Hematopoietic multipotent progenitor cell treated with erythropoietin and hydrocortisone succinate and interleukin-3 and kit ligand, for 6 days (in vitro differentiated cells): ENCODE measurements around the gene TMEM161A.
"Not testable (repeated sequence)": the region's sequence is repeated elsewhere in the genome, so short reads cannot be mapped to it uniquely, and the experiment has no call there.

Experiments
- DNase-seq: peaks from one replicate; pipeline ENCODE4 v3.0.0-alpha.2; 2015

Gene TMEM161A

GRCh38 chr19:19120308-19121231 lies 17.7 kb downstream of the TMEM161A start:
- DNase-seq = peak; percentile 73

DNA sequence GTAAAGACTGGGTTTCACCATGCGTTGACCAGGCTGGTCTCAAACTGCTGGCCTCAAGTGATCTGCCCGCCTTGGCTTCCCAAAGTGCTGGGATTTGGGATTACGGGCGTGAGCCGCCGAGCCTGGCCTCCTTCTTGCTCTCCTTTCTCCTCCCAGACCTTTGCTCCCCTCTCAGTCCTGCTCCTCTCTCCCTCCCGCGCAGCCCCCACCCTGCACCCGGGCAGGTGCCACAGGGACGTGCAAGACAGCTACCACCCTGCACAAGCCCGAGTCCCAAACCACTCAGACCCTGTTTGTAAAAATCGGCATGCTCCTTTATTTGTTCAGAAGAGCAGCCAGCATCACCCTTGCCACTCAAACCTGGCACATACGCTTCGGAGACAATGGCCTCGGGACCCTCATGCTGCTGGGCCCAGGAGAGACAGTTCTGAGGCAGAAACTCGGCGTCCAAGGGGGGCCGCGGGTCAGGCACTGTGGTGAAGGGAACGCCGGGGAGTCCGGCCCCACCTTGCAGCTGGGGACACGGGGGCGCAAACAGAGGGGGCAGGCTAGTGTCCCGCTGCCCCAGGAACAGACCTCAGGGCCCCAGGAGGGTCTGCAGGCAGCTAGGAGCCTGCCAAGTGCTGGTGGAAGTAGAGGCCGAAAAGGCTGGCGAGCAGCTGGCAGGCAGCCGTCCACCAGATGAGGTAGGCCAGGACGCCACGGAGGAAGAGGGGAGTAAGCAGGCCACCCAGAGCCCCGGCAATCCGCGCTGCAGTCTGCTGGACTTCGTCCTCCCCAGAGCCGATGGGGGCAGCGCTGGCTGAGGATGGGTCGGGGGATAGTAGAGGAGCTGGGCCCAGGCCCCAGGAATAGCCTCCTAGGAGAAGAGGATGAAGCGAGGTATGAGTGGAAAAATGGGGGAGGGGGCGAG lies 18.7 kb downstream of the TMEM161A start:
- no peak for DNase-seq

DNA sequence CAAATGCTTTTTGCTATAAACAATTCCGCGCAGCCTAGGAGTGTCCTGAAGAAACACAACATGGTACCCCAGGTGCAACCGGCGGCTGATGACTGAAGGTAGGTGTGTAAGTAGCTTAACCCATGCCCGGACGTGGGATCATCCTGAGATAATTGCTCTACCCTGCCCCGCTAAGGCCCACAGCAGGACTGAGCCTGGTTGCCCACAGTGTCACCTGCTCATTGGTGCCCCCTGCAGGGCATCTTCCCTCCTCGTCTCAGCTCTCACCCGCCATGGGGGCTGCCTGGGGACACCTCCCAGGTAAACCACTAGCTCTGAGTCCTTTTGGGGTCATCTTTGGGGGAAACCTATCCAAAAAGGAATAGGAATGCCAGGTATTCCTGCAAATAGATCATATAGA lies 22.3 kb downstream of the TMEM161A start:
- DNase-seq = peak; percentile 71

DNA sequence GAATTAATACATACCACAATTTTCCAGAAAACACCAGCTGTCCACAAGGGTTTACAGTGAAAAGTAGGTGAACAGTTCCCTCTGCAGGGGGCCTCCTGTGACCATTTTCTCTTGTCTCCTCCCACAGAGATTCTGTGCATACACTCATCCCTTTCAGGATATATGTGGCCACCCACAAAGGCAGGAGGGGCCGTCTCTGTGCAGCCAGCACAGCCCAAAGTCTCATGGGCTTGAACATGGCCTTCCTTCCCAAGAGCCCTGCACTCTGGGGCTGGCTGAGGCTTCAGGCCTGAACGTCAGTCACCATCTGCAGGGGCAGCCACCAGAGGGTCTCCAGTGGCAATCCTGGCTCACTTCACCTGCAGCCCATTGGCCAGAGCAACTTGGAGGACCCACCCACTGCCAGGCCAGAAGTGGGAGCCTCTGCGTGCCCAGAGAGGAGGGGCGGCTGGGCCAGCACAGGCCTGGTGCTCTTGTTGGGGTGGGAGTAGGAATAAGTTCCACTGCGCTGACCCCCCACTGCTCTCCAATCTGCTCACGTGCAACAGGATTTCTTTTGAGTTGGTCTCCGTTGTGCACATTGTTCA lies 25.1 kb downstream of the TMEM161A start:
- DNase-seq = peak; percentile 64

- no peak for DNase-seq
Measured at GRCh38 chr19:19111967-19112580, 26.2 kb downstream of the TMEM161A start.

GRCh38 chr19:19111136-19111835 lies 27.0 kb downstream of the TMEM161A start:
- DNase-seq = no peak

DNA sequence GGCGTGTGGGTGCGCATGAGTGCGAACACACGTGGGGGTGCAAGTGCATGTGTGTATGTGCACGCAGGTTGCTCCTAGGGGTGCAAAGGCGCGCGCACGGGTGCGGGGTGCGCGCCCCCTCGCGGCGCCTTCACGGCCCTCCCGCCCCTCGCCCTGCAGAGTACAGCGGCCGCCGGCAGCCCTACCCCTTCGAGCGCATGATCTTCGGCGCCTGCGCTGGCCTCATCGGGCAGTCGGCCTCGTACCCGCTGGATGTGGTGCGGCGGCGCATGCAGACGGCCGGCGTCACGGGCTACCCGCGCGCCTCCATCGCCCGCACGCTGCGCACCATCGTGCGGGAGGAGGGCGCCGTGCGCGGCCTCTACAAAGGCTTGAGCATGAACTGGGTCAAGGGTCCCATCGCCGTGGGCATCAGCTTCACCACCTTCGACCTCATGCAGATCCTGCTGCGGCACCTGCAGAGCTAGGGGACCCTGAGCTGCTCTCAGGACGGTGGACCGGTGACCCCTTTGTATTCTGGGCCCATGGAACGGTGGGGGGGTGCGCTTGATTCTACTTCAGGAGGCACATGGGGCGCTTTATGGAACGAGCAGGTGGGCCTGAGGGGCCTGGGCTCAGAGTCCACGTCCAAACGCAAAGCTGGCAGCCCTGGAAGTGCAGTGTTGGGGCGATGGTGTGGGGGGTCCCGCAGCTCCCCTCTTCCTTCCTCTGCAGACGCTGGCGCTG lies 27.7 kb downstream of the TMEM161A start:
- peak; percentile 68 for DNase-seq

- no peak for DNase-seq
Measured at GRCh38 chr19:19109601-19110000, 28.7 kb downstream of the TMEM161A start.

GRCh38 chr19:19107654-19108053 lies 30.6 kb downstream of the TMEM161A start:
- DNase-seq = no peak

DNA sequence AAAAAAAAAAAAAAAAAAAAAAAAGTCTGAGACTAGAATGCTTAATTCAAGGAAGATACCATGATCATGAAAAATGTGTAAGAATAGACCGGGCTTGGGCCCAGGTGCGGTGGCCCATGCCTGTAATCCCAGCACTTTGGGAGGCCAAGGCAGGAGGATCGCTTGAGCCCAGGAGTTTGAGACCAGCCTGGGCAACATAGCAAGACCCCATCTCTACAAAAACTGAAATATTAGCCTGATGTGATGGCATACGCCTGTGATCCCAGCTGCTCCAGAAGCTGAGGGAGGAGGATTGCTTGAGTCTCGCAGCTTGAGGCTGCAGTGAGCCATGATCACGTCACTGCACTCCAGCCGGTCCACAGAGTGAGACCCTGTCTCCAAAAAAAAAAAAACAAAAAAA lies 31.3 kb downstream of the TMEM161A start:
- DNase-seq = not testable (repeated sequence)

- DNase-seq = no peak
Measured at GRCh38 chr19:19106056-19106551, 32.2 kb downstream of the TMEM161A start.

DNA sequence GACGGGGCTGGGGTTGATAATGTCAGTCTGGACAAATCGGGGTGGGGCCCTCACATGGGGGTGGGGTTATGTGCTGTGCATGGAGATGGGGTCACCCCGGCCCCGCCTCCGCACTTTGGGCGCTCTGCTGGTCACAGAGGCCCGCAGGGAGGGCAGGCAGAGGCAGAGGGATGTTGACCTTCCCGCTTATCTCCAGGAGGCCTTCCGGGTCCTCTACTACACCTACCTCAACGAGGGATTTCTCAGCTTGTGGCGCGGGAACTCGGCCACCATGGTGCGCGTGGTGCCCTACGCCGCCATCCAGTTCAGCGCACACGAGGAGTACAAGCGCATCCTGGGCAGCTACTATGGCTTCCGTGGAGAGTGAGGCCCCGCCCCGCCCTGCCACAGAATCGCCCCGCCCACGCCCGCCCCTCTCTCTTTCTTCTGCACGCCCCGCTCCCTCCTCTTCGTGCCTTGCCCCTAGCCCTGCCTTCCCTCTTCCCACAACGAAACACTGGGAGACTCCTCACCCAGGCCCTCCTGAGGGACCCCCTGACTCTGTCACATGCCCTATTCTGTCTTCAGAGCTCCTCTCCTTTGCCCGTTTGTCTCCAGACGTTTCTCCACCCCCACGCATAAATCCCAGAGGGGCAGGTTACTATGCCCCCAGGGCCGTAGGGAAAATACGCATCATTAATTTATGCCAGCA lies 32.8 kb downstream of the TMEM161A start:
- peak; percentile 50 for DNase-seq

GRCh38 chr19:19103167-19103566 lies 35.1 kb downstream of the TMEM161A start:
- DNase-seq = no peak

DNA sequence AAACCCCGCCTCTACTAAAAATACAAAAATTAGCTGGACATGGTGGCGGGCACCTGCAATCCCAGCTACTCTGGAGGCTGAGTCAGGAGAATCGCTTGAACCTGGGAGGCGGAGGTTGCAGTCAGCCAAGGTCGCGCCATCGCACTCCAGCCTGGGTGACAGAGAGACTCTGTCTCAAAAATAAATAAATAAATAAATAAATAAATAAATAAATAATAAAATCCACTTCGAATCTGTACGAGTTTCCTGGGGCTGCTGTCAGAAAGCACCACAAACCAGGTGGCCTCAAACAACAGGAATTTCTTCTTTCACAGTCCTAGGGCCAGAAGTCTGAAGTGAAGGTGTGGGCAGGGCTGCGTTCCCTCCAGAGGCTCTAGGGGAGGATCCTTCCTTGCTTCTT lies 35.7 kb downstream of the TMEM161A start:
- DNase-seq = not testable (repeated sequence)

DNA sequence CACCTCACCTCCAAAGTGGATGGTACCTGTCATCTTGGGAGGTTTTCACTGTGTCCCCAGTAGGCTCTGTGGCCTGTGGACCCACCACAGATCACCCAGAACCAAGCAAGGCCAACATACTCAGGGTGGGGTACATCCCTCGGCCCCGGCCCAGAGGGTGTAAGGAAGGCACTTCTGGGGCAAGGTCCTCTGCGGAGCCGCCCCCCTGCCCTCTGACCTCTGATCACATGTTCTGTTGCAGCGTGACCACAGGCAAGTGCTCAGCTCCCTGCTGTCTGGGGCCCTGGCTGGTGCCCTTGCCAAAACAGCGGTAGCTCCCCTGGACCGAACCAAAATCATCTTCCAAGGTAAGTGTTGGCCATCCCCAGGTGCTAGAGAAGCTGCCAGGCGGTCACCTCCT lies 36.7 kb downstream of the TMEM161A start:
- no peak for DNase-seq

GRCh38 chr19:19098703-19099632 lies 39.3 kb downstream of the TMEM161A start:
- DNase-seq = no peak

GRCh38 chr19:19098084-19098702 lies 40.1 kb downstream of the TMEM161A start:
- no peak for DNase-seq

DNA sequence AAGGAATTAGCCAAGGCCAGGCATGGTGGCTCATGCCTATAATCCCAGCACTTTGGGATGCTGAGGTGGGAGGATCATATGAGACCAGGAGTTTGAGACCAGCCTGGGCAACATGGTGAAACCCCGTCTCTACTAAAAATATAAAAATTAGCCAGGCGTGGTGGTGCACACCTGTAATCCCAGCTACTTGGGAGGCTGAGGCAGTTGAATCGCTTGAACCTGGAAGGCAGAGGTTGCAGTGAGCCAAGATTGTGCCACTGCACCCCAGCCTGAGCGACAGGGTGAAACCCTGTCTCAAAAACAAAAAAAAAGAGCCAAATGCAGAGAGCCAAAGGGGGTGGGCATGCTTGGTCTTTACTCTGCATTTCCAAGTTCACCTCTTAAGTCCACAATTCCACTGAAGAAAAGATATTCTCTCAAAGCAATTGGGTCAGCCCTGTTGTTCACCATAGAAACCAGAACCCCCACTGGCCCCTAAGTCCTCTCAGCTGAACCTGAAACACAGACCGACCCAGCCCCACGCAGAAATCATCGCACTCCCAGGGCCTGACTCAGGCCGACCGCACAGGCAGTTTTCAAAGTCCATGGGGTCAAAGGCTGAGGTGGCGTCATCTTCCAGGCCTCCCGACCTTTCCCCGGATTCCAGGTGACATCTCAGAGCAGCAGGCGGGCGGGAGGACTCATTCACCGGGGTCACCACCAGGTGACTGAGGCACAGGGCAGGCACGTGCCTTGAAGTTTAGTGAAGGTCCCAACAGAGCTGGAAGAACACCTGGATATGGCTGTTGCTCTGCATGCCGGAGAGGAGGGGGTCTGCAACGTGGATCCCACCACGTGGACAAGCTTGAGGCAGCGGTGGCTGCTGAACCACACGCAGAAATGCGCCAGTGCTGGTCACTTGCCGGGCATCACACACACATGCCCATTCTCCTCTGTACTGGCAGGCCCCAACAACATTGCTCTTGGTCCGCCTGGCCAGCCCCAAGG lies 41.3 kb downstream of the TMEM161A start:
- no peak for DNase-seq
